HEK293 (cell line): ENCODE data around the gene FADS1.

ENCODE experiments used
- PBX3 ChIP-seq: sonication (generic); formaldehyde crosslinking; IDR thresholded peaks from 2 replicates; pipeline ENCODE4 v1.8.1; 2022; ENCODE audit warnings: mild to moderate bottlenecking, moderate library complexity, missing genetic modification reagents
- REPIN1 ChIP-seq: fragments of 450-650 bp; formaldehyde crosslinking; IDR thresholded peaks from 2 replicates; pipeline ENCODE4 v1.5.1; 2017; ENCODE audit warnings: missing biosample characterization, missing genetic modification characterization, low read depth
- SCRT2 ChIP-seq: fragments of 450-650 bp; formaldehyde crosslinking; IDR thresholded peaks from 2 replicates; pipeline ENCODE4 v1.5.1; 2016; ENCODE audit warnings: missing biosample characterization, missing genetic modification characterization
- SP3 ChIP-seq: fragments of 450-650 bp; formaldehyde crosslinking; IDR thresholded peaks from 2 replicates; pipeline ENCODE4 v1.5.1; 2016; ENCODE audit warnings: missing biosample characterization, missing genetic modification characterization
- WT1 ChIP-seq: fragments of 450-650 bp; formaldehyde crosslinking; IDR thresholded peaks from 2 replicates; pipeline ENCODE4 v1.5.1; 2016; ENCODE audit warnings: missing biosample characterization, missing genetic modification characterization
- ZBTB11 ChIP-seq: fragments of 450-650 bp; formaldehyde crosslinking; conservative IDR thresholded peaks from 2 replicates; pipeline ENCODE4 v1.5.1; 2016; ENCODE audit warnings: low read depth, missing biosample characterization, missing genetic modification characterization
- ZBTB17 ChIP-seq: fragments of 450-650 bp; formaldehyde crosslinking; IDR thresholded peaks from 2 replicates; pipeline ENCODE4 v1.5.1; 2016; ENCODE audit warnings: missing biosample characterization, missing genetic modification characterization
- ZFP37 ChIP-seq: fragments of 450-650 bp; formaldehyde crosslinking; IDR thresholded peaks from 2 replicates; pipeline ENCODE4 v1.5.1; 2016; ENCODE audit warnings: missing biosample characterization, missing genetic modification characterization
- ZFP69B ChIP-seq: fragments of 450-650 bp; formaldehyde crosslinking; IDR thresholded peaks from 2 replicates; pipeline ENCODE4 v1.5.1; 2016; ENCODE audit warnings: missing biosample characterization, missing genetic modification characterization
- ZNF10 ChIP-seq: fragments of 450-650 bp; formaldehyde crosslinking; IDR thresholded peaks from 2 replicates; pipeline ENCODE4 v1.5.1; 2017; ENCODE audit warnings: missing biosample characterization, missing genetic modification characterization
- ZNF114 ChIP-seq: fragments of 450-650 bp; formaldehyde crosslinking; IDR thresholded peaks from 2 replicates; pipeline ENCODE4 v1.5.0; 2017; ENCODE audit warnings: missing biosample characterization, missing genetic modification characterization
- ZNF138 ChIP-seq: fragments of 450-650 bp; formaldehyde crosslinking; IDR thresholded peaks from 2 replicates; pipeline ENCODE4 v1.5.1; 2016; ENCODE audit warnings: missing biosample characterization, missing genetic modification characterization, borderline replicate concordance
- ZNF184 ChIP-seq: fragments of 450-650 bp; IDR thresholded peaks from 2 replicates; pipeline ENCODE4 v1.5.1; 2018; ENCODE audit warnings: missing biosample characterization, mild to moderate bottlenecking, missing genetic modification characterization
- ZNF19 ChIP-seq: fragments of 450-650 bp; formaldehyde crosslinking; IDR thresholded peaks from 2 replicates; pipeline ENCODE4; 2016; ENCODE audit warnings: missing biosample characterization, missing genetic modification characterization, low read depth
- ZNF23 ChIP-seq: fragments of 450-650 bp; formaldehyde crosslinking; IDR thresholded peaks from 2 replicates; pipeline ENCODE4 v1.5.1; 2016; ENCODE audit warnings: missing biosample characterization, missing genetic modification characterization, borderline replicate concordance
- ZNF266 ChIP-seq: fragments of 450-650 bp; formaldehyde crosslinking; IDR thresholded peaks from 2 replicates; pipeline ENCODE4 v1.5.1; 2016; ENCODE audit warnings: missing biosample characterization, missing genetic modification characterization, low read depth
- ZNF274 ChIP-seq, 2 experiments: fragments of 200-500 bp in 1 of 2; fragments of 450-650 bp in 1 of 2; sonication (Bioruptor generic) in 1 of 2; formaldehyde crosslinking in 1 of 2; IDR thresholded peaks; 2 replicates each; pipeline versions ENCODE4 v1.5.1 to v1.6.1; 2014 to 2016; ENCODE audit warnings: borderline replicate concordance in 1 of 2, inconsistent platforms in 1 of 2, low read length in 1 of 2, missing biosample characterization in 1 of 2, missing genetic modification characterization in 1 of 2
- ZNF302 ChIP-seq: fragments of 450-650 bp; formaldehyde crosslinking; IDR thresholded peaks from 2 replicates; pipeline ENCODE4 v1.5.1; 2016; ENCODE audit warnings: missing biosample characterization, missing genetic modification characterization, low read depth
- ZNF398 ChIP-seq: fragments of 450-650 bp; formaldehyde crosslinking; IDR thresholded peaks from 2 replicates; pipeline ENCODE4 v1.5.1; 2017; ENCODE audit warnings: missing biosample characterization, missing genetic modification characterization
- ZNF555 ChIP-seq: fragments of 450-650 bp; formaldehyde crosslinking; conservative IDR thresholded peaks from 2 replicates; pipeline ENCODE4 v1.5.1; 2017; ENCODE audit warnings: missing biosample characterization, mild to moderate bottlenecking, missing genetic modification characterization, inconsistent platforms
- ZNF580 ChIP-seq: fragments of 450-650 bp; formaldehyde crosslinking; IDR thresholded peaks from 2 replicates; pipeline ENCODE4 v1.5.1; 2016; ENCODE audit warnings: missing biosample characterization, missing genetic modification characterization
- ZNF76 ChIP-seq: fragments of 450-650 bp; formaldehyde crosslinking; IDR thresholded peaks from 2 replicates; pipeline ENCODE4; 2016; ENCODE audit warnings: low read depth, missing biosample characterization, missing genetic modification characterization, borderline replicate concordance
- ZNF777 ChIP-seq: fragments of 450-650 bp; formaldehyde crosslinking; IDR thresholded peaks from 2 replicates; pipeline ENCODE4 v1.5.1; 2017; ENCODE audit warnings: missing biosample characterization, missing genetic modification characterization, borderline replicate concordance
- TF ChIP-seq, protein P1 (sequence below): fragments of 450-650 bp; formaldehyde crosslinking; conservative IDR thresholded peaks from 2 replicates; pipeline ENCODE4 v1.5.1; 2016; ENCODE audit warnings: low read depth, missing biosample characterization, missing genetic modification characterization
- TF ChIP-seq, protein P2 (sequence below): fragments of 450-650 bp; formaldehyde crosslinking; IDR thresholded peaks from 2 replicates; pipeline ENCODE4 v1.5.1; 2016; ENCODE audit warnings: missing biosample characterization, missing genetic modification characterization, low read depth

Gene FADS1

DNA sequence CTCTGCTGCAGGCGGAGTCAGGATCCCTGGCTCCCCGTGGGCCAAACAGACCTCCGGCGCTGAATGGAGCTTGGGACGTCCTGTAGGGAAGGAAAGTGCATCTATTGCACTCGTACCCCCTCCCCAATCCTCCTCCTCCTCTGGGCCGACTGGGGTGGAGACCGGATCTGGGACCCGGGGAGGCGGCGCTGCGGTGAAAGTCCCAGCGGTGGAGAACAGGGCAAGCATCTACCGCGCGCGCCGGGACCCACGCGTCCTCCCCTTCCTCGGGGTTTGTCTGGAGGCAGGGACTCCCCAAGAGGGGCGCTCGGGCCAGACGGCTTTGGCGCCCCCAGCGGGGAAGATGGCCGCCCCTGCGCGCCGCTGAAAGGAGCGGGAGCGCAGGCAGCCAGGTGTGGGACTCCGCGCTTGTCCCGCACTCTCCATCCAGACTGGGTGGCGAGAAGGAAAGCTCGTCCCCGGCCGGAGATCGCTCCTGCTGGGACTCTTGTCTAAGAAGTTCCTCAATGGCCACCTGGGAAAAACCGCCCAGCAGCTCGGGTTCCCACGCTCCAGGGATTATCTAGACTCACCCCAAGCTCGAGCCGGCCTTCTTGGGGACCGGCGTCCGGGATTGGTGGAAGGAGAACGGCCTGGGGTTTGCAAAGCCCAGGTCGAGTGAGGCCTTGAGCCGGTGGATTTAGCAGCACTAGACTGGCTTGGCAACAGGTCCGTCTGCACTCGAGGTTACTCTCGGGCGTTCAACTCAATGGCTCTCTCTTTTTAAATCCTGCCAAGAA lies 12.0 kb upstream of the FADS1 start (continued):
- TF ChIP-seq PBX3 (CRISPR knock-in tag) (no peak), ZNF302 (tag by site-specific recombination) (no peak), ZNF555 (tag by site-specific recombination) (no peak), ZNF266 (tag by site-specific recombination) (no peak), ZNF398 (tag by site-specific recombination) (peak; percentile 23; the same call in 1 of the 2 replicates), ZNF10 (no peak), ZBTB17 (peak; percentile 39; the same call in 1 of the 2 replicates), ZNF777 (tag by site-specific recombination) (no peak), ZNF114 (tag by site-specific recombination) (no peak), ZBTB11 (tag by site-specific recombination) (no peak; the same call in 1 of the 2 replicates), ZFP37 (no peak), SCRT2 (tag by site-specific recombination) (peak; percentile 91), WT1 (tag by site-specific recombination) (no peak), ZNF138 (tag by site-specific recombination) (no peak), ZNF184 (no peak), ZNF23 (no peak), ZNF274 (IDR thresholded peaks at IDR 0.05; ENCODE audit: low read length) (no peak), ZNF274 (tag by site-specific recombination; IDR thresholded peaks at IDR 0.05; ENCODE audit: borderline replicate concordance) (no peak), REPIN1 (tag by site-specific recombination) (no peak), ZNF76 (tag by site-specific recombination) (peak; percentile 15; the same call in 1 of the 2 replicates), ZFP69B (tag by site-specific recombination) (no peak), ZNF19 (no peak), SP3 (tag by site-specific recombination) (no peak), ZNF580 (tag by site-specific recombination) (no peak)
- TF ChIP-seq, protein P1, sequence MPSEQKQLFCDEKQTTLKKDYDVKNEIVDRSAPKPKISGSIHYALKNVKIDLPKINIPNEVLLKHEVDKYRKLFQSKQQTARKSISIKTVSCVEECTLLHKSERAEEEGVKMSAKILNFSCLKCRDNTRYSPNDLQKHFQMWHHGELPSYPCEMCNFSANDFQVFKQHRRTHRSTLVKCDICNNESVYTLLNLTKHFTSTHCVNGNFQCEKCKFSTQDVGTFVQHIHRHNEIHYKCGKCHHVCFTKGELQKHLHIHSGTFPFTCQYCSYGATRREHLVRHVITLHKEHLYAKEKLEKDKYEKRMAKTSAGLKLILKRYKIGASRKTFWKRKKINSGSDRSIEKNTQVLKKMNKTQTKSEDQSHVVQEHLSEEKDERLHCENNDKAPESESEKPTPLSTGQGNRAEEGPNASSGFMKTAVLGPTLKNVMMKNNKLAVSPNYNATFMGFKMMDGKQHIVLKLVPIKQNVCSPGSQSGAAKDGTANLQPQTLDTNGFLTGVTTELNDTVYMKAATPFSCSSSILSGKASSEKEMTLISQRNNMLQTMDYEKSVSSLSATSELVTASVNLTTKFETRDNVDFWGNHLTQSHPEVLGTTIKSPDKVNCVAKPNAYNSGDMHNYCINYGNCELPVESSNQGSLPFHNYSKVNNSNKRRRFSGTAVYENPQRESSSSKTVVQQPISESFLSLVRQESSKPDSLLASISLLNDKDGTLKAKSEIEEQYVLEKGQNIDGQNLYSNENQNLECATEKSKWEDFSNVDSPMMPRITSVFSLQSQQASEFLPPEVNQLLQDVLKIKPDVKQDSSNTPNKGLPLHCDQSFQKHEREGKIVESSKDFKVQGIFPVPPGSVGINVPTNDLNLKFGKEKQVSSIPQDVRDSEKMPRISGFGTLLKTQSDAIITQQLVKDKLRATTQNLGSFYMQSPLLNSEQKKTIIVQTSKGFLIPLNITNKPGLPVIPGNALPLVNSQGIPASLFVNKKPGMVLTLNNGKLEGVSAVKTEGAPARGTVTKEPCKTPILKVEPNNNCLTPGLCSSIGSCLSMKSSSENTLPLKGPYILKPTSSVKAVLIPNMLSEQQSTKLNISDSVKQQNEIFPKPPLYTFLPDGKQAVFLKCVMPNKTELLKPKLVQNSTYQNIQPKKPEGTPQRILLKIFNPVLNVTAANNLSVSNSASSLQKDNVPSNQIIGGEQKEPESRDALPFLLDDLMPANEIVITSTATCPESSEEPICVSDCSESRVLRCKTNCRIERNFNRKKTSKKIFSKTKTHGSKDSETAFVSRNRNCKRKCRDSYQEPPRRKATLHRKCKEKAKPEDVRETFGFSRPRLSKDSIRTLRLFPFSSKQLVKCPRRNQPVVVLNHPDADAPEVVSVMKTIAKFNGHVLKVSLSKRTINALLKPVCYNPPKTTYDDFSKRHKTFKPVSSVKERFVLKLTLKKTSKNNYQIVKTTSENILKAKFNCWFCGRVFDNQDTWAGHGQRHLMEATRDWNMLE (tag by site-specific recombination) = no peak
- TF ChIP-seq, protein P2, sequence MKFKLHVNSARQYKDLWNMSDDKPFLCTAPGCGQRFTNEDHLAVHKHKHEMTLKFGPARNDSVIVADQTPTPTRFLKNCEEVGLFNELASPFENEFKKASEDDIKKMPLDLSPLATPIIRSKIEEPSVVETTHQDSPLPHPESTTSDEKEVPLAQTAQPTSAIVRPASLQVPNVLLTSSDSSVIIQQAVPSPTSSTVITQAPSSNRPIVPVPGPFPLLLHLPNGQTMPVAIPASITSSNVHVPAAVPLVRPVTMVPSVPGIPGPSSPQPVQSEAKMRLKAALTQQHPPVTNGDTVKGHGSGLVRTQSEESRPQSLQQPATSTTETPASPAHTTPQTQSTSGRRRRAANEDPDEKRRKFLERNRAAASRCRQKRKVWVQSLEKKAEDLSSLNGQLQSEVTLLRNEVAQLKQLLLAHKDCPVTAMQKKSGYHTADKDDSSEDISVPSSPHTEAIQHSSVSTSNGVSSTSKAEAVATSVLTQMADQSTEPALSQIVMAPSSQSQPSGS (tag by site-specific recombination) = no peak
